CD14-positive monocyte (primary cell): Measurements from ENCODE around the gene TSPEAR. TPM values are rescaled to one million over a fixed set of nuclear protein-coding genes. Genes with fewer than 3 reads are reported as not detected.

Source experiments
- DNase-seq, 3 donors: peaks; one replicate each; pipeline ENCODE4 v3.0.0-alpha.2; 2011 to 2022
- H2AFZ ChIP-seq: 2 replicates; pipeline ENCODE4 v1.6.0; 2012; ENCODE audit warnings: mild to moderate bottlenecking, low read depth, low read length, inconsistent platforms; ENCODE audit not compliant: insufficient read depth, poor library complexity, severe bottlenecking
- H3K27ac ChIP-seq, 2 donors: 1 replicate in 1 of 2; 2 replicates in 1 of 2; pipeline ENCODE4 v1.5.1; 2012 to 2013; ENCODE audit warnings: low read length in 2 of 2, control low read depth in 1 of 2, inconsistent platforms in 1 of 2, low read depth in 1 of 2, mild to moderate bottlenecking in 1 of 2
- H3K27me3 ChIP-seq, 2 donors: one replicate each; pipeline versions ENCODE4 v1.6.0 to v1.6.1; 2011 to 2013; ENCODE audit warnings: low read length in 2 of 2; ENCODE audit not compliant: control insufficient read depth in 2 of 2, insufficient read depth in 2 of 2
- H3K36me3 ChIP-seq, 2 donors: replicated peaks in 1 of 2; 1 replicate in 1 of 2; 2 replicates in 1 of 2; pipeline versions ENCODE4 v1.5.1 to v1.6.1; 2012 to 2013; ENCODE audit warnings: low read length in 2 of 2, control low read depth in 1 of 2, inconsistent platforms in 1 of 2, mild to moderate bottlenecking in 1 of 2; ENCODE audit not compliant: insufficient read depth in 2 of 2, control insufficient read depth in 1 of 2
- H3K4me1 ChIP-seq, 2 donors: 1 replicate in 1 of 2; 2 replicates in 1 of 2; pipeline versions ENCODE4 v1.5.1 to v1.6.1; 2012 to 2013; ENCODE audit warnings: low read length in 2 of 2, control low read depth in 1 of 2, inconsistent platforms in 1 of 2, mild to moderate bottlenecking in 1 of 2, moderate library complexity in 1 of 2; ENCODE audit not compliant: insufficient read depth in 2 of 2, control insufficient read depth in 1 of 2
- H3K4me2 ChIP-seq: replicated peaks from 2 replicates; pipeline ENCODE3; 2012; ENCODE audit warnings: low read length, moderate library complexity, mild to moderate bottlenecking; ENCODE audit not compliant: poor library complexity, severe bottlenecking; ENCODE audit errors: extremely low read depth
- H3K4me3 ChIP-seq, 3 experiments: fragments of 200-600 bp in 1 of 3; sonication (generic) in 1 of 3; replicated peaks in 1 of 3; 1 replicate in 2 of 3; 2 replicates in 1 of 3; pipeline ENCODE4 v1.5.1; 2011 to 2013; ENCODE audit warnings: low read length in 3 of 3, mild to moderate bottlenecking in 3 of 3, control low read depth in 2 of 3, low read depth in 2 of 3, inconsistent platforms in 1 of 3, moderate library complexity in 1 of 3
- H3K79me2 ChIP-seq: 2 replicates; pipeline ENCODE4 v1.6.0; 2012; ENCODE audit warnings: mild to moderate bottlenecking, control low read depth, inconsistent platforms, low read length, moderate library complexity; ENCODE audit not compliant: insufficient read depth
- H3K9ac ChIP-seq: 2 replicates; pipeline ENCODE4 v1.6.0; 2017; ENCODE audit warnings: low read length, mild to moderate bottlenecking; ENCODE audit not compliant: insufficient read depth, poor library complexity, severe bottlenecking
- H3K9me3 ChIP-seq, 2 donors: replicated peaks in 1 of 2; 1 replicate in 1 of 2; 2 replicates in 1 of 2; pipeline versions ENCODE4 v1.5.1 to v1.6.1; 2012 to 2013; ENCODE audit warnings: low read length in 2 of 2, control low read depth in 1 of 2; ENCODE audit not compliant: control insufficient read depth in 1 of 2, insufficient read depth in 1 of 2
- H4K20me1 ChIP-seq: 2 replicates; pipeline ENCODE4 v1.6.0; 2012; ENCODE audit warnings: mild to moderate bottlenecking, low read length, control low read depth, moderate library complexity; ENCODE audit not compliant: insufficient read depth
- H3K27ac Mint-ChIP-seq, 7 donors: one replicate each; pipeline ENCODE4 v1.8.0; 2020; ENCODE audit warnings: mild to moderate bottlenecking in 7 of 7, mixed read lengths in 7 of 7, moderate library complexity in 6 of 7, inconsistent platforms in 2 of 7
- H3K27me3 Mint-ChIP-seq, 3 donors: one replicate each; pipeline ENCODE4 v1.8.0; 2021 to 2022; ENCODE audit warnings: low read depth in 3 of 3, mild to moderate bottlenecking in 3 of 3, mixed read lengths in 3 of 3, moderate library complexity in 3 of 3, inconsistent platforms in 1 of 3
- H3K36me3 Mint-ChIP-seq, 2 donors: one replicate each; pipeline ENCODE4 v1.8.0; 2020; ENCODE audit warnings: mixed read lengths in 2 of 2, inconsistent platforms in 1 of 2, mild to moderate bottlenecking in 1 of 2
- H3K4me1 Mint-ChIP-seq: one replicate; pipeline ENCODE4 v1.8.0; 2020; ENCODE audit warnings: mild to moderate bottlenecking, mixed read lengths
- H3K4me3 Mint-ChIP-seq, 2 donors: one replicate each; pipeline ENCODE4 v1.8.0; 2020; ENCODE audit warnings: mild to moderate bottlenecking in 2 of 2, mixed read lengths in 2 of 2, moderate library complexity in 1 of 2
- H3K9me3 Mint-ChIP-seq, 7 donors: one replicate each; pipeline ENCODE4 v1.8.0; 2020 to 2022; ENCODE audit warnings: mixed read lengths in 7 of 7, mild to moderate bottlenecking in 6 of 7, moderate library complexity in 6 of 7, inconsistent platforms in 2 of 7
- WGBS: methylation state at CpG from one replicate; pipeline ENCODE4 v1.1.5; 2013; ENCODE audit warnings: missing lambda C conversion rate; ENCODE audit not compliant: insufficient coverage; 5-methylcytosine and 5-hydroxymethylcytosine counted together
- intact Hi-C, 2 donors: fragments of 100-400 bp; cut with micrococcal nuclease; formaldehyde crosslinking; loops; one replicate each; pipeline versions ENCODE4 v1.15.0 to v1.15.1; 2023
- polyA plus RNA-seq, 3 donors: library from polyadenylated mRNA; depleted of rRNA in 1 of 3; unstranded in 2 of 3; stranded (reverse) in 1 of 3; fragments of 300-500 nt in 2 of 3; fragments of >200 nt in 1 of 3; fragmentation: Illumina TruSeq in 2 of 3; gene quantifications; 1 replicate in 2 of 3; 2 replicates in 1 of 3; pipeline ENCODE4 v1.2.3, GENCODE V29; 2012 to 2021
- TF ChIP-seq, protein P1 (sequence below): fragments of 200-600 bp; IDR thresholded peaks from one replicate; pipeline ENCODE4 v1.8.0; 2022; ENCODE audit warnings: antibody characterized with exemption, mild to moderate bottlenecking

Gene TSPEAR
- polyA plus RNA-seq, 3 donors = not detected

DNA sequence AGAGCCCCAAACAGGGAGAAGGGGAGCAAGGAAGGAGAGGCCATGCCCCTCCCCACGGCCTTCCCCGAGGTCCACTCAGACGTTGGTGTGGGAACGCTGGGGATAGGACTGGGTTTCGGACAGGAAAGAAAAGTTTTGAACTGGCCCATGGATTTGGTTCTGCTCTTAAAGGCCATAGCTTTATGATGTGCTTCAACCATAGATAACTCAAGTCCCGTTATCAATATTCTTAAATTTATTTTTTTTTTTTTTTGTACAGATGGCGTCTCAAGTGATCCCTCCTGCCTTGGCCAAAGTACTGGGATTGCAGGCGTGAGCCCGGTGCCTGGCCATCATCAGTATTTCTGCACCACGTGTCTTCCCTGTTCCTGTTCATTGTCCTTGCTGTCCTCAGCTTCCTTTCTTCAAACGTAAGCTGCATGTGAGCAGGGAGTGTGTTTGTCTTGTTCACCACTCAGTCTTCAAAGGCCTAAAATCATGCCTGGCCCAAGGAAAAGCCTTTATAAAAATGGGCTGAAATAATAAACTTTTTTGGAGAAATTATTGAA, 170.6 kb downstream of the TSPEAR start:
- DNase-seq = no peak
- Histone ChIP-seq H3K27me3 (peaks cover 0 to 2% of the 10 kb centered on the region in 2 donors), H3K9ac (no peak overlapping the region), H3K4me1 (no peaks in the 10 kb centered on the region), H3K4me3 (no peak overlapping the region), H3K4me2 (no peak overlapping the region), H3K79me2 (no peaks in the 10 kb centered on the region), H3K27ac (no peak overlapping the region), H4K20me1 (no peaks in the 10 kb centered on the region), H3K36me3 (no peaks in the 10 kb centered on the region), H3K9me3 (peaks cover 4 to 17% of the 10 kb centered on the region in 2 donors), H2AFZ (no peak overlapping the region)
- intact Hi-C loops = no loop called here
- no peak overlapping the region for H3K4me3 Mint-ChIP-seq
- WGBS = 95% methylated on average over 3 of the region's 11 CpGs
- no peaks in the 10 kb centered on the region for H3K36me3 Mint-ChIP-seq
- H3K9me3 Mint-ChIP-seq = peaks cover 0 to 11% (median 3%) of the 10 kb centered on the region in 7 donors
- peaks cover 2% of the 10 kb centered on the region for H3K4me1 Mint-ChIP-seq
- H3K27ac Mint-ChIP-seq = no peak overlapping the region
- peaks cover 4 to 7% (median 5%) of the 10 kb centered on the region in 3 donors for H3K27me3 Mint-ChIP-seq
- TF ChIP-seq, protein P1, sequence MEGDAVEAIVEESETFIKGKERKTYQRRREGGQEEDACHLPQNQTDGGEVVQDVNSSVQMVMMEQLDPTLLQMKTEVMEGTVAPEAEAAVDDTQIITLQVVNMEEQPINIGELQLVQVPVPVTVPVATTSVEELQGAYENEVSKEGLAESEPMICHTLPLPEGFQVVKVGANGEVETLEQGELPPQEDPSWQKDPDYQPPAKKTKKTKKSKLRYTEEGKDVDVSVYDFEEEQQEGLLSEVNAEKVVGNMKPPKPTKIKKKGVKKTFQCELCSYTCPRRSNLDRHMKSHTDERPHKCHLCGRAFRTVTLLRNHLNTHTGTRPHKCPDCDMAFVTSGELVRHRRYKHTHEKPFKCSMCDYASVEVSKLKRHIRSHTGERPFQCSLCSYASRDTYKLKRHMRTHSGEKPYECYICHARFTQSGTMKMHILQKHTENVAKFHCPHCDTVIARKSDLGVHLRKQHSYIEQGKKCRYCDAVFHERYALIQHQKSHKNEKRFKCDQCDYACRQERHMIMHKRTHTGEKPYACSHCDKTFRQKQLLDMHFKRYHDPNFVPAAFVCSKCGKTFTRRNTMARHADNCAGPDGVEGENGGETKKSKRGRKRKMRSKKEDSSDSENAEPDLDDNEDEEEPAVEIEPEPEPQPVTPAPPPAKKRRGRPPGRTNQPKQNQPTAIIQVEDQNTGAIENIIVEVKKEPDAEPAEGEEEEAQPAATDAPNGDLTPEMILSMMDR = no peak

DNA sequence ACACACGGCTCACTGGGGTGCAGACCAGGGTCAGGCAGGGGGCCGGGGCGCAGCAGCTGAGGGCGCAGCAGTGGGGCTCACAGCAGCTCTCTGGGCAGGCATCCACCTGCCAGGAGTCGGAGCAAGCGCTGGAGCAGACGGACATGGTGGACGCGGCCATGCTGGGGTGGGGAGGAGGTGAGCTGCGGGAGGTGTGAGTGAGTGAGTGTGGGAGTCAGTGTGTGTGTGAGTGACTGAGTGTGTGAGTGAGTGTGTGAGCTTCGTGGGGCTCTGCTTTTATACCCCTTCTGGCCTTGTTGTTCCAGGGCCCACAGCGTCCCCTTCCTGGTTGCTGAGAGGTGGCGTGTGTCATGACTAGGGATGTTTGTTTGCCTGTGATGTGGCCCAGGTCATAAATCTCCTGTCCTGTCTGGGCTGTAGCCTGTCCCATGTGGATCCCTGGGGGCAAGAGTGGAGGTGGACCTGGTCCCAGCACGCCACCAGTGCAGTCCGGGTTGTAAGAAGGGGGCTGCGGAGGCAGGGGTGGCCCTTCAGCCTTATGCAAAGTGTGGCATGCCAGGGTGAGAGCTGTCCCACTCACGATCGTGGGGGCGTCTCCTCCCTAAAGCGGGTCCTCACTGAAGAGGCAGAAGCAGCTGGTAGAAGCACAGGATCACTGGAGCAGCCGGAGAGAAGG, 171.2 kb downstream of the TSPEAR start, which contains the start of gene KRTAP10-1:
TSS of gene KRTAP10-1 (minus strand) at position 205 of the 676 bp plus-strand sequence. CDS start at position 160, 45 bp downstream.
- WGBS = 85% methylated on average over 20 of the region's 21 CpGs
- Histone ChIP-seq H2AFZ (no peak within 1 kb of the TSS), H3K79me2 (no peaks in the 10 kb centered on the region), H3K4me3 (no peak within 1 kb of the TSS), H4K20me1 (no peaks in the 10 kb centered on the region), H3K27me3 (peaks cover 0 to 2% of the 10 kb centered on the region in 2 donors), H3K4me1 (no peaks in the 10 kb centered on the region), H3K4me2 (no peak within 1 kb of the TSS), H3K9me3 (peaks cover 4 to 17% of the 10 kb centered on the region in 2 donors), H3K27ac (no peak within 1 kb of the TSS), H3K9ac (no peak within 1 kb of the TSS), H3K36me3 (no peaks in the 10 kb centered on the region)
- intact Hi-C loops = no loop called here
- H3K27ac Mint-ChIP-seq = no peak within 1 kb of the TSS
- TF ChIP-seq, protein P1 = no peak
- H3K27me3 Mint-ChIP-seq = peaks cover 2 to 7% (median 6%) of the 10 kb centered on the region in 3 donors
- no peak within 1 kb of the TSS for H3K4me3 Mint-ChIP-seq
- peaks cover 2% of the 10 kb centered on the region for H3K4me1 Mint-ChIP-seq
- H3K36me3 Mint-ChIP-seq = no peaks in the 10 kb centered on the region
- peaks cover 0 to 6% (median under 1%) of the 10 kb centered on the region in 7 donors for H3K9me3 Mint-ChIP-seq
- no peak for DNase-seq
